IPS DF 6.9 (cell line): ENCODE data around the gene ATAD3B.

Experiments used
- DNase-seq: peaks from one replicate; pipeline ENCODE4 v3.0.0-alpha.2; 2013; ENCODE audit warnings: low read depth, low spot score
- H3K27ac ChIP-seq: one replicate; pipeline ENCODE4 v1.5.1; 2013; ENCODE audit warnings: low read length, control low read depth
- H3K27me3 ChIP-seq: 2 replicates; pipeline ENCODE4 v1.6.1; 2013; ENCODE audit warnings: mild to moderate bottlenecking, low read length; ENCODE audit not compliant: control insufficient read depth, insufficient read depth
- H3K36me3 ChIP-seq: 2 replicates; pipeline ENCODE4 v1.6.1; 2013; ENCODE audit warnings: low read length; ENCODE audit not compliant: control insufficient read depth, insufficient read depth
- H3K4me1 ChIP-seq: 2 replicates; pipeline ENCODE4 v1.6.1; 2013; ENCODE audit warnings: low read length; ENCODE audit not compliant: control insufficient read depth, insufficient read depth
- H3K4me3 ChIP-seq: 2 replicates; pipeline ENCODE4 v1.5.1; 2013; ENCODE audit warnings: mild to moderate bottlenecking, low read length
- H3K9me3 ChIP-seq: 2 replicates; pipeline ENCODE4 v1.6.1; 2013; ENCODE audit warnings: low read length, inconsistent platforms; ENCODE audit not compliant: control insufficient read depth, insufficient read depth
- WGBS: extraction: QIAGEN DNeasy Blood & Tissue Kit; methylation state at CpG from one replicate; pipeline ENCODE4 v1.1.7; 2013; ENCODE audit warnings: mixed read lengths, missing lambda C conversion rate; ENCODE audit not compliant: insufficient read length, insufficient coverage; 5-methylcytosine and 5-hydroxymethylcytosine counted together

The ATAD3B gene, protein sequence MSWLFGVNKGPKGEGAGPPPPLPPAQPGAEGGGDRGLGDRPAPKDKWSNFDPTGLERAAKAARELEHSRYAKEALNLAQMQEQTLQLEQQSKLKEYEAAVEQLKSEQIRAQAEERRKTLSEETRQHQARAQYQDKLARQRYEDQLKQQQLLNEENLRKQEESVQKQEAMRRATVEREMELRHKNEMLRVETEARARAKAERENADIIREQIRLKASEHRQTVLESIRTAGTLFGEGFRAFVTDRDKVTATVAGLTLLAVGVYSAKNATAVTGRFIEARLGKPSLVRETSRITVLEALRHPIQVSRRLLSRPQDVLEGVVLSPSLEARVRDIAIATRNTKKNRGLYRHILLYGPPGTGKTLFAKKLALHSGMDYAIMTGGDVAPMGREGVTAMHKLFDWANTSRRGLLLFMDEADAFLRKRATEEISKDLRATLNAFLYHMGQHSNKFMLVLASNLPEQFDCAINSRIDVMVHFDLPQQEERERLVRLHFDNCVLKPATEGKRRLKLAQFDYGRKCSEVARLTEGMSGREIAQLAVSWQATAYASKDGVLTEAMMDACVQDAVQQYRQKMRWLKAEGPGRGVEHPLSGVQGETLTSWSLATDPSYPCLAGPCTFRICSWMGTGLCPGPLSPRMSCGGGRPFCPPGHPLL

GRCh38 chr1:1471389-1472052, at the start of gene ATAD3B:
Gene ATAD3B (plus strand): TSS chr1:1471765. CDS start chr1:1471885, 120 bp downstream.
- Histone ChIP-seq H3K36me3 (no peaks in the 10 kb centered on the region), H3K9me3 (no peaks in the 10 kb centered on the region), H3K27me3 (no peaks in the 10 kb centered on the region), H3K27ac (no peak within 1 kb of the TSS), H3K4me3 (peak within 1 kb of the TSS; percentile 69), H3K4me1 (peaks cover 1% of the 10 kb centered on the region; the same call in 1 of the 2 replicates)
- WGBS, result no CpG with 5 or more reads among the region's 87 CpGs
- peak; percentile 73 for DNase-seq

DNA sequence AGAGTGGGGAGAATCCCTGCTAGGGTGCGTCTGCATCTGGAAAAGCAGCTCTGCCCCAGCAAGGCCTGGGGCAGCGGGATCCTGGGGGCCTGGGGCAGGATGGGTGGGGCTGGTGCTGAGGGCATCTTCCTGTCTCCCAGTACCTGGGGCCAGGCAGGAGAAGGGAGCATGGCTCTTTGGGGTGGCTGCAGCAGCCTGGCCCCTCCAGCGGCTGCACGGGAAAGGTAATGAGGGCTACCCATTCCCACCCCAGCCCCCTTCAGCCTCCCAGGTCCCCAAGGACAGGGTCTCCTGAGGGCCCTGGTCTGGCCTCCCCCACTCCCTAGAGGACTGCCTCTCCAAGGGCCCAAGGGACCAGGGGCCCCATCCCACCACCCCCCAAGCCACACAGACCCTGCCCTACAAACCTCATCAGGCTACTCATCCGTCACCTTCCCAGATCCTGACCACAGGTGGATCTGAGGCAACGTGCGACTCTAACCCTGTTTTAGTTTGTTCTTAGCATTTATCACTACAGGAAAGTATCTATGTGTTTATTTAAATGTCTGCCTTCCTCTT, 49.6 kb upstream of the ATAD3B start:
- Histone ChIP-seq H3K4me1 (peaks cover 21% of the 10 kb centered on the region), H3K27me3 (no peaks in the 10 kb centered on the region), H3K4me3 (no peak overlapping the region), H3K27ac (no peak overlapping the region), H3K36me3 (no peaks in the 10 kb centered on the region; the same call in 1 of the 2 replicates), H3K9me3 (no peaks in the 10 kb centered on the region)
- WGBS, result no CpG with 5 or more reads among the region's 7 CpGs
- no peak for DNase-seq

GRCh38 chr1:1422465-1423244, 48.9 kb upstream of the ATAD3B start:
- no peak for DNase-seq
- no CpG with 5 or more reads among the region's 29 CpGs for WGBS
- Histone ChIP-seq H3K36me3 (no peaks in the 10 kb centered on the region; the same call in 1 of the 2 replicates), H3K27me3 (no peaks in the 10 kb centered on the region), H3K4me3 (no peak overlapping the region), H3K27ac (no peak overlapping the region), H3K9me3 (no peaks in the 10 kb centered on the region), H3K4me1 (peaks cover 21% of the 10 kb centered on the region)

GRCh38 chr1:1423245-1423597, 48.3 kb upstream of the ATAD3B start:
- no peak overlapping the region for H3K4me3 ChIP-seq
- no peaks in the 10 kb centered on the region for H3K9me3 ChIP-seq
- H3K4me1 ChIP-seq, result peaks cover 21% of the 10 kb centered on the region
- H3K27me3 ChIP-seq, result no peaks in the 10 kb centered on the region
- no peak overlapping the region for H3K27ac ChIP-seq
- H3K36me3 ChIP-seq, result no peaks in the 10 kb centered on the region; the same call in 1 of the 2 replicates
- no peak for DNase-seq
- WGBS, result no CpG with 5 or more reads among the region's 7 CpGs

GRCh38 chr1:1424707-1425106, 46.9 kb upstream of the ATAD3B start:
- H3K27ac ChIP-seq, result no peak overlapping the region
- no peaks in the 10 kb centered on the region for H3K27me3 ChIP-seq
- H3K36me3 ChIP-seq, result no peaks in the 10 kb centered on the region; the same call in 1 of the 2 replicates
- peaks cover 20% of the 10 kb centered on the region for H3K4me1 ChIP-seq
- no peak overlapping the region for H3K4me3 ChIP-seq
- DNase-seq, result no peak
- H3K9me3 ChIP-seq, result no peaks in the 10 kb centered on the region
- WGBS, result no CpG with 5 or more reads among the region's 15 CpGs

DNA sequence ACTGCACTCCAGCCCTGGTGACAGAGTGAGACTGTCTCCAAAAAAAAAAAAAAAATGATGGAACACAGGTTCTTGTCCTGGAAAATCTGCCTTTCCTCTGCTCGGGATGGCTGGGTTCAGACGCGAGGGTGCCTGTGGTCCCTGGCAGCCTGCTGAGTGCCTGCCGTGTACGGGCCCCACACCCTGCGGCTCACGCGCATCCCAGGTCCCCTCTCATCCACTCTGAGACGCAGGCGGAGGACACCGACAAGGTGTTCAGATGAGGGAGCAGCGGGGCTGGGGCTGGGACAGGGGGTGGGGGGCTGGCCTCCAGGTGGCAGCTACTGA, 46.2 kb upstream of the ATAD3B start:
- Histone ChIP-seq H3K27ac (no peak overlapping the region), H3K36me3 (no peaks in the 10 kb centered on the region; the same call in 1 of the 2 replicates), H3K9me3 (no peaks in the 10 kb centered on the region), H3K4me1 (peaks cover 20% of the 10 kb centered on the region), H3K27me3 (no peaks in the 10 kb centered on the region), H3K4me3 (no peak overlapping the region)
- WGBS, result no CpG with 5 or more reads among the region's 12 CpGs
- DNase-seq, result no peak

GRCh38 chr1:1425753-1426495, 45.6 kb upstream of the ATAD3B start:
- Histone ChIP-seq H3K4me1 (peaks cover 17% of the 10 kb centered on the region), H3K9me3 (no peaks in the 10 kb centered on the region), H3K36me3 (no peaks in the 10 kb centered on the region), H3K27ac (no peak overlapping the region), H3K4me3 (no peak overlapping the region), H3K27me3 (no peaks in the 10 kb centered on the region)
- no peak for DNase-seq
- WGBS, result no CpG with 5 or more reads among the region's 33 CpGs

DNA sequence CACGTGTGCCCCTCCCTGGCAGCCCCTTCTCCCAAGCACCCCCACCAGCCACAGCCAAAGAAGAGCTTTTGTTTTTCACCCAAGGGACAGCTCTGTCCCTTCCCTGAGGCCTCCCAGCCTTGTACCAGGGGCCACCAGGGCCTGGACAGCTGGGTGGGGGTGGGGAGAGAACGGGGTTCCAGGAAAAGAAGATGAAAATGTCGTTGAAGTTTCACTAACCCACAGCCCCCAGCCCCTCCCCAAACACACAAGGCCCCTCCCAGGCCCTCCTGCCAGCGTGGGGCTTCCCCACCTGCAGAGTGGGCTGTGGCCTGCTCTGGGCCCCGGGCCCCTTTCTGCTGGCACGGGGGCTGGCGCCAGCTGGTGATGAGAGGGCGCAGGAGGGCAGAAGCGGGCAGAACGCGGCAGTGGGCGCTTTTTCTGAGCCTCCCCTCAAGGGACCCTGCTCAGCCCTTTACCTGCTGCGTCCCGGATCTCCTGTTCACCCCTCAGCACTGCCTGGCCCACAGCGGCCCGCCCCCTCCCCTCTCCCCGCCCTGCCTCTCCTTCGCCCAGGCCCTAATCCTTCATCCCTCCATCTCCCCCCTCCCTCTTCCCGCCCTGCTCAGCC, 45.0 kb upstream of the ATAD3B start:
- WGBS, result no CpG with 5 or more reads among the region's 19 CpGs
- no peaks in the 10 kb centered on the region for H3K9me3 ChIP-seq
- no peak overlapping the region for H3K27ac ChIP-seq
- H3K4me1 ChIP-seq, result peaks cover 14% of the 10 kb centered on the region
- no peak for DNase-seq
- H3K4me3 ChIP-seq, result no peak overlapping the region; the same call in 1 of the 2 replicates
- H3K27me3 ChIP-seq, result no peaks in the 10 kb centered on the region
- no peaks in the 10 kb centered on the region for H3K36me3 ChIP-seq

DNA sequence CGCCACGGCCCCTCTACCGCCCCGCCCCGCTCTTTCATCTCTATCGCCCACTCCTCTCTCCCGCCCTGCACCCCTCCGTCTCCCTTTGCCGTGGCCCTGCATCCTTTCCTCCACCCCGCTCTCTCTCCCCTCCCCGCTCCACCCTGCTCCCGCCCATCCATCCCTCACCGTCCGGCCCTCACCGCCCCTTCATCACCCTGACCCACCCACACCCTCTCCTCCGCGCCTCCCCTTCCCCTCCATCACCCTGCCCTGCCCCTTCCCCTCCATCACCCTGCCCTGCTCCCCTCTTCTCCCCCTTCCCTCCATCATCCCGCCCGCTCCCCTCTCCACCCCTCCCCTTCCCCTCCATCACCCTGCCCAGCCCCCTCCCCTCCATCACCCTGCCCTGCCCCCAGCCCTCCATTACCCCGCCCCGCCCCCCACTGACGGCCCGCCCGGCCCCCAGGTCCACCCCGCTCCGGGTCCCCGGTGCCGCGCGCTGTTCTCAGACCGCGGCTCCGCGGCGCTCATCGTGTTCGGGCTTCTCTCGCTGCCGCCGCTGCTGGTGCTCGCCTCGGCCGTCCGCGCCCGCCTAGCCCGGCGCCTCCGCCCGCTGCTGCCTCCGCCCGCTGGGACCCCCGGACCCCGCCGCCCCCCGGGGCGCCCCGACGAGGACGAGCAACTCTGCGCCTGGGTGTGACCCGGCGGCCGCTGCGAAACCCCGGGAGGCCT, 44.3 kb upstream of the ATAD3B start:
- no peaks in the 10 kb centered on the region for H3K27me3 ChIP-seq
- no peaks in the 10 kb centered on the region for H3K36me3 ChIP-seq
- H3K4me1 ChIP-seq, result peaks cover 17% of the 10 kb centered on the region
- DNase-seq, result no peak
- H3K4me3 ChIP-seq, result peak overlapping the region; percentile 44; the same call in 1 of the 2 replicates
- H3K9me3 ChIP-seq, result no peaks in the 10 kb centered on the region
- H3K27ac ChIP-seq, result no peak overlapping the region
- 100% methylated on average over 2 of the region's 66 CpGs for WGBS
